Liver (tissue), 3 donors: ENCODE data around the gene PRKCSH.

Experiments used
- CTCF ChIP-seq: fragments of 150-350 bp; IDR thresholded peaks from 2 replicates; pipeline ENCODE4 v1.5.1; 2017; ENCODE audit warnings: improper control_type of control experiment, low read depth, low read length; ENCODE audit not compliant: missing input control
- SP1 ChIP-seq: IDR thresholded peaks from 2 replicates; pipeline ENCODE4 v1.6.1; 2018; ENCODE audit warnings: antibody characterized with exemption, mild to moderate bottlenecking
- ZBTB33 ChIP-seq: IDR thresholded peaks from 2 replicates; pipeline ENCODE4 v1.6.1; 2016; ENCODE audit warnings: antibody characterized with exemption
- donor health status: healthy.
- donor health status: healthy.

GRCh38 chr19:11457831-11458230 is 22.4 kb downstream of the PRKCSH start:
- TF ChIP-seq CTCF, result no peak
- TF ChIP-seq SP1, result no peak
- no peak for TF ChIP-seq ZBTB33
